Activated naive CD4-positive, alpha-beta T cell treated with anti-CD3 and anti-CD28 coated beads for 36 hours (primary cell): ENCODE data around the gene GSG1L. TPM values are rescaled to one million over a fixed set of nuclear protein-coding genes. Genes with fewer than 3 reads are reported as not detected.

Experiments
- CTCF ChIA-PET: fragments of 350-600 bp; sonication (Branson Sonifier 250); formaldehyde crosslinking; loops from one replicate; lab custom pipeline; 2021; ENCODE audit warnings: antibody characterized with exemption; lab: Charles Lee
- DNase-seq: peaks from one replicate; pipeline ENCODE4 v3.0.0-alpha.2; 2020
- H3K27ac Mint-ChIP-seq: one replicate; pipeline ENCODE4 v1.8.0; 2021; ENCODE audit warnings: mild to moderate bottlenecking, mixed read lengths
- H3K27me3 Mint-ChIP-seq: one replicate; pipeline ENCODE4 v1.8.0; 2021; ENCODE audit warnings: low read depth, mixed read lengths
- H3K36me3 Mint-ChIP-seq: one replicate; pipeline ENCODE4 v1.8.0; 2021; ENCODE audit warnings: low read depth, mixed read lengths
- H3K4me1 Mint-ChIP-seq: one replicate; pipeline ENCODE4 v1.8.0; 2021; ENCODE audit warnings: low read depth, mixed read lengths
- H3K4me3 Mint-ChIP-seq: one replicate; pipeline ENCODE4 v1.8.0; 2021; ENCODE audit warnings: mild to moderate bottlenecking, moderate library complexity, mixed read lengths
- H3K9me3 Mint-ChIP-seq: one replicate; pipeline ENCODE4 v1.8.0; 2021; ENCODE audit warnings: mixed read lengths
- intact Hi-C: fragments of 100-400 bp; cut with micrococcal nuclease; formaldehyde crosslinking; loops from one replicate; pipeline ENCODE4 v1.15.1; 2023
- total RNA-seq, 2 experiments: library from RNA; stranded (reverse); gene quantifications; one replicate each; pipeline ENCODE4 v1.2.3, GENCODE V29; 2021

Gene GSG1L
- total RNA-seq, 2 experiments from 2014 or later = not detected

GRCh38 chr16:27935076-27935475 lies 128.4 kb downstream of the GSG1L start:
- Mint-ChIP-seq H3K4me1 (no peaks in the 10 kb centered on the region), H3K4me3 (no peak overlapping the region), H3K27ac (no peak overlapping the region), H3K9me3 (peaks cover 1% of the 10 kb centered on the region), H3K36me3 (no peaks in the 10 kb centered on the region), H3K27me3 (peaks cover 11% of the 10 kb centered on the region)
- no peak for DNase-seq
- CTCF ChIA-PET = no interaction called here
- intact Hi-C loops = no loop called here

- Mint-ChIP-seq H3K27ac (no peak overlapping the region), H3K27me3 (peaks cover 10% of the 10 kb centered on the region), H3K36me3 (no peaks in the 10 kb centered on the region), H3K9me3 (peaks cover 1% of the 10 kb centered on the region), H3K4me1 (no peaks in the 10 kb centered on the region), H3K4me3 (no peak overlapping the region)
- CTCF ChIA-PET = no interaction called here
- no peak for DNase-seq
- intact Hi-C loops = no loop called here
Measured at GRCh38 chr16:27932542-27933135, 130.9 kb downstream of the GSG1L start.

- Mint-ChIP-seq H3K27ac (no peak overlapping the region), H3K27me3 (peaks cover 22% of the 10 kb centered on the region), H3K9me3 (peaks cover 1% of the 10 kb centered on the region), H3K4me1 (peaks cover under 1% of the 10 kb centered on the region), H3K36me3 (no peaks in the 10 kb centered on the region), H3K4me3 (no peak overlapping the region)
- no peak for DNase-seq
- intact Hi-C loops = no loop called here
- CTCF ChIA-PET = no interaction called here
Measured at GRCh38 chr16:27929818-27930217, 133.7 kb downstream of the GSG1L start.

DNA sequence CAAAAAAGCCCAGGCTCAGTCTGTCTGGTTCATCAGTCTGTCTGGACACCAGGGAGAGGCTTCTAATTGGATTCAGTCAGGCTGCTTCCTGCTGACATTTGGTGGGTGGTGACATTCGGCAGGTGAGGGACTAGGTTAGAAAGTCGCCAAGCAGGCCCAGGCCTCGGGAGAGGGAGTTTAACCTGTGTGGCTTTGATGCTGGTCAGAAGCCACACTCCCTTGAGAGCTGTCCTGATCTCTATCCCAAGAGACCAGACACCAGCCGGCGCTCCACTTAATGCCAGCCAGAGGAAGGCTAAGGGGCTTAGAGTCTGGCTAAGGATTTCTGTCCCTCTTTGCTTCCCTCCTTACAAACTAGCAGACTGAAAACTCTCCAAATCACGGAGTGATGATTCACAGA lies 135.0 kb downstream of the GSG1L start:
- intact Hi-C loops = no loop called here
- peaks cover 1% of the 10 kb centered on the region for H3K9me3 Mint-ChIP-seq
- no peak for DNase-seq
- peaks cover 2% of the 10 kb centered on the region for H3K4me1 Mint-ChIP-seq
- peaks cover 21% of the 10 kb centered on the region for H3K27me3 Mint-ChIP-seq
- CTCF ChIA-PET = interaction anchor here (0.5 kb wide), 1 partner anchor 44 kb away, joined by 3 read pairs; no protein-coding TSS in a partner anchor
- no peaks in the 10 kb centered on the region for H3K36me3 Mint-ChIP-seq
- H3K4me3 Mint-ChIP-seq = no peak overlapping the region
- H3K27ac Mint-ChIP-seq = no peak overlapping the region

- Mint-ChIP-seq H3K4me1 (peaks cover 2% of the 10 kb centered on the region), H3K27me3 (peaks cover 23% of the 10 kb centered on the region)
- intact Hi-C loops = no loop called here
Measured at GRCh38 chr16:27927266-27927901, 136.1 kb downstream of the GSG1L start.

GRCh38 chr16:27925612-27926011 lies 137.9 kb downstream of the GSG1L start:
- no peaks in the 10 kb centered on the region for H3K36me3 Mint-ChIP-seq
- H3K27me3 Mint-ChIP-seq = peaks cover 30% of the 10 kb centered on the region
- no peak overlapping the region for H3K27ac Mint-ChIP-seq
- H3K9me3 Mint-ChIP-seq = no peaks in the 10 kb centered on the region
- CTCF ChIA-PET = no interaction called here
- no peak overlapping the region for H3K4me3 Mint-ChIP-seq
- intact Hi-C loops = no loop called here
- H3K4me1 Mint-ChIP-seq = peaks cover 2% of the 10 kb centered on the region
- no peak for DNase-seq

More at GRCh38 chr16:27927266-27927901, 136.1 kb downstream of the GSG1L start:
- DNase-seq = no peak
- H3K9me3 Mint-ChIP-seq = peaks cover 1% of the 10 kb centered on the region
- CTCF ChIA-PET = no interaction called here
- no peaks in the 10 kb centered on the region for H3K36me3 Mint-ChIP-seq
- H3K4me3 Mint-ChIP-seq = no peak overlapping the region
- H3K27ac Mint-ChIP-seq = no peak overlapping the region

DNA sequence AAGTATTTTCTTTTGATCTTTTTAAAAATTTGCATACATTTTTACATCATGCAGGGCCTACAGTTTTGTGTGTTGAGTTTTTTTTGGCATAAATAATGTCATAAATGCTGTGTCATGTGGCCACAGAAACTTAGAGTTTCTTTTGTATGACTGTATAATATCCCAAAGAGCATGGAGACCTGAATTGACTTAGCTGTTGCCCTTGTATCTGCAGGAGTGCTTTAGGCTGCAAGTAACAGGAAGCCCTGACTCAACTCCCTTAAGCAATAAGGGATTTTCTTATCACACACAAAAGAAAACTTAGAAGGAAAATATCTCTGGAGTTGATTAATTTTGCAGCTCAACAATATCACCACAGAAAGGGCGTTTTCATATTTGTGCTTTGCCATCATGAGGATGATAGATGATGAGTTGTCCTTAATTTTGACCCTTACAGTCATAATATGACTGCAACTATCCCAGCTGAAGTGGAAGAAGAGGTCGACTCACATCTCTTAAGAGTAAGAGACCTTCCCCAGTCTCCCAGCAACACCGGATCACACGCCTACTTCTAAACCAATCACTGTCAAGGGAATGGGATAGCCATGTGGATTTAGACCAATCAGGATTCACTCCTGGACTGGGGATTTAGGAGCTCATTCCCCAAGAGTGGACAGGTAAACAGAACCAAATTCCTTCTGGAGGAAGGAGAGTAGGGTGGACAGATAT lies 138.9 kb downstream of the GSG1L start:
- Mint-ChIP-seq H3K27me3 (peaks cover 30% of the 10 kb centered on the region), H3K4me3 (no peak overlapping the region), H3K27ac (no peak overlapping the region), H3K36me3 (no peaks in the 10 kb centered on the region), H3K9me3 (no peaks in the 10 kb centered on the region), H3K4me1 (peaks cover 2% of the 10 kb centered on the region)
- intact Hi-C loops = no loop called here
- DNase-seq = no peak
- CTCF ChIA-PET = no interaction called here

DNA sequence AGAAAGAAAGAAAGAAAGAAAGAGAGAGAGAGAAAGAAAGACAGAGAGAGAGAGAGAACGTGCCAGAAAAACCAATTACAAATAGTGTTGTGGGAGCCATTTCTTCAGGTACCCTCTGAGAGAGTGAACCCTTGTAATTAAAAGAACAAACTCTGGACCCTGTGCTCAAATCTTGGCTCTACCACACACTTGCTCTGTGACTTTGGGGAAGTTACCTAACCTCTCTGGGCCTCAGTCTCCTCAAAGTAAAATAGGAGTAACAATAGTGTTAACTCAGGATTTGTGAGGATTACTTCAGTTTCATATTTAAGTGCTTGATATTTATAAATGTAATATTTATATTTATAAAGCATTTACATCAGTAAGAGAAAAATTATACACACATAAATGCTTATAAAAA lies 139.8 kb downstream of the GSG1L start:
- peaks cover 2% of the 10 kb centered on the region for H3K4me1 Mint-ChIP-seq
- H3K9me3 Mint-ChIP-seq = no peaks in the 10 kb centered on the region
- no peak for DNase-seq
- H3K4me3 Mint-ChIP-seq = no peak overlapping the region
- intact Hi-C loops = no loop called here
- no peak overlapping the region for H3K27ac Mint-ChIP-seq
- CTCF ChIA-PET = no interaction called here
- H3K36me3 Mint-ChIP-seq = no peaks in the 10 kb centered on the region
- peaks cover 32% of the 10 kb centered on the region for H3K27me3 Mint-ChIP-seq

DNA sequence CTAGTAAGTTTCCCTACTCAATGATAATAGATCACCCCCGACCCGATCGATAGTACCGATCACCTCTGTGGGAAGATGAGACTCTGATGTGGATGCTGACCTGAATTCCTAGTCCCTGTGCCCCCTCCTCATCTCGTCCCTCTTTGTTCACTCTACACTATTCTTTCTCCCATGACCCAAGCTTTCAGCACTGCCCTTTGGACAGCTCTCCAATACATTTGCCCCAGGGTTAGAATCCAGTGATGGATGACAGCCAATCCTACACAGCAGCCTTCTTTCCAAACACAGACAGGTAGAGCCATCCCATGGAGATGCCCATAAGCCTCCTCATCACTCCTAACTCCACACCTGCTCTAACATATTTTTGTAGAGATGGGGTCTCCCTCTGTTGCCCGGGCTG lies 141.1 kb downstream of the GSG1L start:
- CTCF ChIA-PET = no interaction called here
- H3K27ac Mint-ChIP-seq = no peak overlapping the region
- no peaks in the 10 kb centered on the region for H3K9me3 Mint-ChIP-seq
- peaks cover 2% of the 10 kb centered on the region for H3K4me1 Mint-ChIP-seq
- no peak overlapping the region for H3K4me3 Mint-ChIP-seq
- no peak for DNase-seq
- no peaks in the 10 kb centered on the region for H3K36me3 Mint-ChIP-seq
- intact Hi-C loops = no loop called here
- peaks cover 29% of the 10 kb centered on the region for H3K27me3 Mint-ChIP-seq

- Mint-ChIP-seq H3K4me3 (no peak overlapping the region), H3K27ac (no peak overlapping the region), H3K27me3 (peaks cover 31% of the 10 kb centered on the region), H3K4me1 (peaks cover 2% of the 10 kb centered on the region), H3K9me3 (no peaks in the 10 kb centered on the region), H3K36me3 (no peaks in the 10 kb centered on the region)
- CTCF ChIA-PET = no interaction called here
- intact Hi-C loops = no loop called here
- no peak for DNase-seq
Measured at GRCh38 chr16:27921134-27921533, 142.4 kb downstream of the GSG1L start.

DNA sequence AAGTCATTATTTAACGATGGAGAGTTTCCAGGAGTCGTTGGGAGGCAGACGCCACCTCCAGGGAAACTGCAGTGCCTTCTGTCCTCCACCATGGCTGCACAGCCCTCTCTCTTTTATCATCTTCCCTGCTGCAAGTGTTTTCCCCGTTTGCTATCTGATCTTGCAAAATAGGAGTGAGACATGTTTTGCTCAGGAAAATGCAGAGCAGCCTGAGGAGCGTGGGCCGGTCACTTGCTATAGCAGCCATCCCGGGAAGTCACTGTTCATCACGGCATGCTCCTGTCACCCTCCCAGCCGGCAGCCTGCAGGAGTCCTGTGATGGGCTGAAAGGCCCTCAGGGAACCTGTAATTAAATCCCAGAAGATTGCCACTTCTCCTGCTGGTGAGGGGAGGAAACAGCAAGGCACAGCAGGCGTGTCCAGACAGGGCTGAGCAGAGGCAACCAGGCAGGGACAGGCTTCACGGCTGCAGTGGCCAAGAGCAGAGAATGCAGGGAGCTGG lies 143.1 kb downstream of the GSG1L start:
- intact Hi-C loops = no loop called here
- CTCF ChIA-PET = no interaction called here
- Mint-ChIP-seq H3K27me3 (peaks cover 29% of the 10 kb centered on the region), H3K27ac (no peak overlapping the region), H3K9me3 (no peaks in the 10 kb centered on the region), H3K4me1 (peaks cover 2% of the 10 kb centered on the region), H3K36me3 (no peaks in the 10 kb centered on the region), H3K4me3 (no peak overlapping the region)
- no peak for DNase-seq

- DNase-seq = no peak
- peaks cover 30% of the 10 kb centered on the region for H3K27me3 Mint-ChIP-seq
- no peaks in the 10 kb centered on the region for H3K36me3 Mint-ChIP-seq
- intact Hi-C loops = no loop called here
- H3K4me3 Mint-ChIP-seq = no peak overlapping the region
- H3K4me1 Mint-ChIP-seq = no peaks in the 10 kb centered on the region
- no peaks in the 10 kb centered on the region for H3K9me3 Mint-ChIP-seq
- no peak overlapping the region for H3K27ac Mint-ChIP-seq
- CTCF ChIA-PET = no interaction called here
Measured at GRCh38 chr16:27918755-27919154, 144.8 kb downstream of the GSG1L start.
